Natural killer cell (primary cell): Measurements from ENCODE around the gene SUCLG1. TPM values are rescaled to one million over a fixed set of nuclear protein-coding genes. Genes with fewer than 3 reads are reported as not detected.

Source experiments
- ATAC-seq, 3 donors: fragments of 150-1000 bp in 2 of 3; fragments of 200-7000 bp in 1 of 3; cut with Tn5 transposase; 1 replicate in 1 of 3; 2 replicates in 2 of 3; pipeline ENCODE4 v1.10.0; 2021; ENCODE audit warnings: mild to moderate bottlenecking in 2 of 3, moderate library complexity in 2 of 3
- DNase-seq, 2 donors: peaks; one replicate each; pipeline versions ENCODE4 v3.0.0 to v3.0.0-alpha.2; 2013 to 2021; ENCODE audit warnings: mixed read lengths in 1 of 2
- H3K27ac ChIP-seq: one replicate; pipeline ENCODE4 v1.5.1; 2013; ENCODE audit warnings: mild to moderate bottlenecking, low read length
- H3K27me3 ChIP-seq: one replicate; pipeline ENCODE4 v1.6.1; 2013; ENCODE audit warnings: low read length; ENCODE audit not compliant: control insufficient read depth, insufficient read depth
- H3K36me3 ChIP-seq: one replicate; pipeline ENCODE4 v1.6.1; 2013; ENCODE audit warnings: low read length; ENCODE audit not compliant: control insufficient read depth, insufficient read depth
- H3K4me1 ChIP-seq: one replicate; pipeline ENCODE4 v1.6.1; 2013; ENCODE audit warnings: low read length; ENCODE audit not compliant: control insufficient read depth, insufficient read depth
- H3K4me3 ChIP-seq: one replicate; pipeline ENCODE4 v1.5.1; 2013; ENCODE audit warnings: low read length
- H3K9me3 ChIP-seq: one replicate; pipeline ENCODE4 v1.6.1; 2013; ENCODE audit warnings: low read length; ENCODE audit not compliant: control insufficient read depth, insufficient read depth
- H3K27ac Mint-ChIP-seq, 2 donors: one replicate each; pipeline ENCODE4 v1.8.0; 2022; ENCODE audit warnings: mild to moderate bottlenecking in 2 of 2, mixed read lengths in 2 of 2, moderate library complexity in 1 of 2
- H3K27me3 Mint-ChIP-seq, 2 donors: one replicate each; pipeline ENCODE4 v1.8.0; 2022; ENCODE audit warnings: low read depth in 2 of 2, mixed read lengths in 2 of 2
- H3K36me3 Mint-ChIP-seq: one replicate; pipeline ENCODE4 v1.8.0; 2022; ENCODE audit warnings: mixed read lengths
- H3K4me1 Mint-ChIP-seq, 2 donors: one replicate each; pipeline ENCODE4 v1.8.0; 2022; ENCODE audit warnings: mixed read lengths in 2 of 2
- H3K4me3 Mint-ChIP-seq: one replicate; pipeline ENCODE4 v1.8.0; 2022; ENCODE audit warnings: mild to moderate bottlenecking, moderate library complexity, mixed read lengths
- H3K9me3 Mint-ChIP-seq, 2 donors: one replicate each; pipeline ENCODE4 v1.8.0; 2022; ENCODE audit warnings: mixed read lengths in 2 of 2
- WGBS: methylation state at CpG from one replicate; pipeline ENCODE4 v1.1.7; 2013; ENCODE audit warnings: missing lambda C conversion rate; ENCODE audit not compliant: insufficient coverage; 5-methylcytosine and 5-hydroxymethylcytosine counted together
- intact Hi-C: fragments of 100-400 bp; cut with micrococcal nuclease; formaldehyde crosslinking; loops from one replicate; pipeline ENCODE4 v1.14.2; 2022
- total RNA-seq, 4 donors: library from RNA; stranded (reverse); fragments of 120-200 nt in 1 of 4; gene quantifications; one replicate each; pipeline versions ENCODE4 v1.2.3 to v1.2.4, GENCODE V29; 2013 to 2022
- TF ChIP-seq, protein P1 (sequence below): fragments of 200-600 bp; IDR thresholded peaks from one replicate; pipeline ENCODE4 v1.8.0; 2022; ENCODE audit warnings: antibody characterized with exemption

The SUCLG1 gene
- total RNA-seq, 3 donors from 2014 or later (not counting 1 experiment from before 2014, with no cell fraction given), result 53.0 to 61.7 (median 54.6) TPM

DNA sequence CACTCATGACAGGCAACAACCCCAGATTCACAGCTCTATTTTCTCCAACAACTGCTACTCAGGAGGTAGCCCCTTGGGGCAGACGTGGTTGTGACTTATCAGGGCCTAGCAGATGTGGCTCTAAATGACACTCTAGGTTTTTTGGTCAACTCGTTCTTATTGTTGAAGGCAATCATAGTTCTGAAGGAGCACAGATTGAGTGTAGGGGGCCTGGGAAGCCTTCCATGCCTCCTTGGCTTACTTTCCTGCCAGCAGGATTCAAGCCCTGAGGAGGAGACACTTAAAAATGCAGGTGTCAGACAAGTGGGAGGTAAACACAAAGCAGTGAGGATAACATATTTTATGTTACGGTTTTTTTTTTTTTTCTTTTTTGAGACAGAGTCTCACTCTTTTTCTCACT lies 23.5 kb upstream of the SUCLG1 start:
- no peak overlapping the region for H3K27ac ChIP-seq
- H3K9me3 Mint-ChIP-seq, result no peaks in the 10 kb centered on the region
- ATAC-seq, result peak in 1 of 3 donors; percentile 34
- WGBS, result 67% methylated on average over 3 of the region's 3 CpGs
- no peak for DNase-seq
- no peaks in the 10 kb centered on the region for H3K27me3 Mint-ChIP-seq
- peaks cover 13 to 16% of the 10 kb centered on the region in 2 donors for H3K4me1 Mint-ChIP-seq
- H3K27ac Mint-ChIP-seq, result no peak overlapping the region
- H3K4me3 Mint-ChIP-seq, result no peak overlapping the region
- intact Hi-C loops, result no loop called here
- TF ChIP-seq, protein P1, sequence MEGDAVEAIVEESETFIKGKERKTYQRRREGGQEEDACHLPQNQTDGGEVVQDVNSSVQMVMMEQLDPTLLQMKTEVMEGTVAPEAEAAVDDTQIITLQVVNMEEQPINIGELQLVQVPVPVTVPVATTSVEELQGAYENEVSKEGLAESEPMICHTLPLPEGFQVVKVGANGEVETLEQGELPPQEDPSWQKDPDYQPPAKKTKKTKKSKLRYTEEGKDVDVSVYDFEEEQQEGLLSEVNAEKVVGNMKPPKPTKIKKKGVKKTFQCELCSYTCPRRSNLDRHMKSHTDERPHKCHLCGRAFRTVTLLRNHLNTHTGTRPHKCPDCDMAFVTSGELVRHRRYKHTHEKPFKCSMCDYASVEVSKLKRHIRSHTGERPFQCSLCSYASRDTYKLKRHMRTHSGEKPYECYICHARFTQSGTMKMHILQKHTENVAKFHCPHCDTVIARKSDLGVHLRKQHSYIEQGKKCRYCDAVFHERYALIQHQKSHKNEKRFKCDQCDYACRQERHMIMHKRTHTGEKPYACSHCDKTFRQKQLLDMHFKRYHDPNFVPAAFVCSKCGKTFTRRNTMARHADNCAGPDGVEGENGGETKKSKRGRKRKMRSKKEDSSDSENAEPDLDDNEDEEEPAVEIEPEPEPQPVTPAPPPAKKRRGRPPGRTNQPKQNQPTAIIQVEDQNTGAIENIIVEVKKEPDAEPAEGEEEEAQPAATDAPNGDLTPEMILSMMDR, result no peak
- H3K9me3 ChIP-seq, result no peaks in the 10 kb centered on the region
- H3K36me3 Mint-ChIP-seq, result peaks cover 2% of the 10 kb centered on the region
- H3K27me3 ChIP-seq, result no peaks in the 10 kb centered on the region
- peaks cover 6% of the 10 kb centered on the region for H3K4me1 ChIP-seq
- H3K36me3 ChIP-seq, result no peaks in the 10 kb centered on the region
- H3K4me3 ChIP-seq, result no peak overlapping the region

- peaks cover under 1 to 1% of the 10 kb centered on the region in 2 donors for H3K9me3 Mint-ChIP-seq
- 16% methylated on average over 5 of the region's 5 CpGs for WGBS
- intact Hi-C loops, result no loop called here
Measured at GRCh38 chr2:84481702-84482101, 22.6 kb upstream of the SUCLG1 start.

GRCh38 chr2:84478867-84479266 lies 19.8 kb upstream of the SUCLG1 start:
- H3K9me3 ChIP-seq, result peaks cover 10% of the 10 kb centered on the region
- no peak for DNase-seq
- H3K27ac ChIP-seq, result no peak overlapping the region
- TF ChIP-seq, protein P1, result no peak
- no peak for ATAC-seq
- H3K4me3 ChIP-seq, result no peak overlapping the region
- Mint-ChIP-seq H3K27me3 (peaks cover 14 to 22% of the 10 kb centered on the region in 2 donors), H3K4me1 (peaks cover 13 to 16% of the 10 kb centered on the region in 2 donors), H3K36me3 (peaks cover 21% of the 10 kb centered on the region), H3K27ac (no peak overlapping the region), H3K9me3 (peaks cover 4 to 5% of the 10 kb centered on the region in 2 donors), H3K4me3 (no peak overlapping the region)
- intact Hi-C loops, result no loop called here
- H3K36me3 ChIP-seq, result no peaks in the 10 kb centered on the region
- WGBS, result 87% methylated on average over 3 of the region's 3 CpGs
- no peaks in the 10 kb centered on the region for H3K27me3 ChIP-seq
- peaks cover 6% of the 10 kb centered on the region for H3K4me1 ChIP-seq

More at GRCh38 chr2:84481702-84482101, 22.6 kb upstream of the SUCLG1 start:
- H3K36me3 Mint-ChIP-seq, result peaks cover 11% of the 10 kb centered on the region
- Histone ChIP-seq H3K36me3 (no peaks in the 10 kb centered on the region), H3K4me3 (no peak overlapping the region), H3K27me3 (no peaks in the 10 kb centered on the region), H3K9me3 (peaks cover 7% of the 10 kb centered on the region), H3K27ac (peak overlapping the region; percentile 23), H3K4me1 (peaks cover 6% of the 10 kb centered on the region)
- DNase-seq, result peak in 1 of 2 donors; percentile 42
- TF ChIP-seq, protein P1, result no peak
- ATAC-seq, result peak; percentile 69 to 80 (median 78)
- no peak overlapping the region for H3K4me3 Mint-ChIP-seq
- H3K27ac Mint-ChIP-seq, result peak overlapping the region; percentile 45 to 72
- H3K4me1 Mint-ChIP-seq, result peaks cover 13 to 16% of the 10 kb centered on the region in 2 donors
- peaks cover 0 to 5% of the 10 kb centered on the region in 2 donors for H3K27me3 Mint-ChIP-seq

DNA sequence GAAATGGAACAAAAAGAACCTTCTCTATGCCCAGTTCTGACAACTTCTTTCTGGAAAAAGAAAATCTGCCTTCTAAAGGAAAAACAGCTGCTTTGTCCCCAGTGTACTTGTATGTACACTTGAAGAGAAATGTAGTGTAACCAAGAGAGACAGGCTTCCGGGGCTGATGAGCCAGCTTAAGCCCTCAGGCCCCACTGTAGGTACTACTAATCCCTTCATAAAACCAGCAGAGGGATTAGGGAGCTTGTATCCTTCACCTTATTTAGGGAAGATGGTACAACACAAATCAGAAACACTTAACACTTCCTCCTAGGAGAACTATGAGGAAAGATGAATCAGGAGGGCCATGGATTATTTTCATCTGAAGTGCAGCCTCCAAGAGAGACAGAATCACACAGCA lies 18.8 kb upstream of the SUCLG1 start:
- TF ChIP-seq, protein P1, result no peak
- Mint-ChIP-seq H3K36me3 (peaks cover 21% of the 10 kb centered on the region), H3K27me3 (peaks cover 14 to 22% of the 10 kb centered on the region in 2 donors), H3K27ac (no peak overlapping the region), H3K4me3 (no peak overlapping the region), H3K9me3 (peaks cover 4 to 5% of the 10 kb centered on the region in 2 donors), H3K4me1 (peaks cover 13 to 16% of the 10 kb centered on the region in 2 donors)
- DNase-seq, result no peak
- no peak for ATAC-seq
- Histone ChIP-seq H3K27ac (no peak overlapping the region), H3K4me1 (peaks cover 6% of the 10 kb centered on the region), H3K36me3 (no peaks in the 10 kb centered on the region), H3K4me3 (no peak overlapping the region), H3K27me3 (no peaks in the 10 kb centered on the region), H3K9me3 (peaks cover 10% of the 10 kb centered on the region)
- WGBS, result no CpG with 5 or more reads among the region's 1 CpG
- intact Hi-C loops, result no loop called here
